A204.1 (cell line): ENCODE data around the gene VAMP8.
"Not testable (repeated sequence)": the region's sequence is repeated elsewhere in the genome, so short reads cannot be mapped to it uniquely, and the experiment has no call there.

Experiments used
- FAIRE-seq: peaks from 2 replicates; lab custom pipeline; 2012; peaks lifted over from hg19 to GRCh38; lab: Jason Lieb, UNC

The VAMP8 gene

GRCh38 chr2:85547089-85547858 lies 30.1 kb upstream of the VAMP8 start:
- FAIRE-seq = no peak

GRCh38 chr2:85547859-85548607 lies 29.4 kb upstream of the VAMP8 start:
- FAIRE-seq = no peak

GRCh38 chr2:85548608-85548900 lies 28.8 kb upstream of the VAMP8 start:
- FAIRE-seq = no peak

GRCh38 chr2:85549095-85549494 lies 28.3 kb upstream of the VAMP8 start:
- no peak for FAIRE-seq

- no peak for FAIRE-seq
Observed at GRCh38 chr2:85549826-85550225, 27.6 kb upstream of the VAMP8 start.

- FAIRE-seq = no peak
Observed at GRCh38 chr2:85550486-85550885, 26.9 kb upstream of the VAMP8 start.

GRCh38 chr2:85551698-85552678 lies 25.4 kb upstream of the VAMP8 start:
- peak; percentile 6 for FAIRE-seq

- FAIRE-seq = no peak
Observed at GRCh38 chr2:85553184-85553583, 24.2 kb upstream of the VAMP8 start.

GRCh38 chr2:85554980-85555612 lies 22.3 kb upstream of the VAMP8 start:
- no peak for FAIRE-seq

GRCh38 chr2:85557130-85557529 lies 20.3 kb upstream of the VAMP8 start:
- FAIRE-seq = no peak

- no peak for FAIRE-seq
Observed at GRCh38 chr2:85558160-85558559, 19.2 kb upstream of the VAMP8 start.

GRCh38 chr2:85560403-85560726 lies 17.0 kb upstream of the VAMP8 start:
- not testable (repeated sequence) for FAIRE-seq

- no peak for FAIRE-seq
Observed at GRCh38 chr2:85560812-85561279, 16.5 kb upstream of the VAMP8 start.

- peak; percentile 41 for FAIRE-seq
Observed at GRCh38 chr2:85561280-85562212, 15.8 kb upstream of the VAMP8 start, which contains the start of gene GGCX. Gene GGCX, minus strand, starts transcription at chr2:85561493. Its CDS starts 65 bp downstream, at chr2:85561428.

- FAIRE-seq = no peak
Observed at GRCh38 chr2:85564144-85564563, 13.2 kb upstream of the VAMP8 start.

GRCh38 chr2:85566265-85566664 lies 11.1 kb upstream of the VAMP8 start:
- no peak for FAIRE-seq

GRCh38 chr2:85575739-85576138 lies 1.6 kb upstream of the VAMP8 start:
- FAIRE-seq = no peak

GRCh38 chr2:85577063-85577385 lies 362 bp upstream of the VAMP8 start:
- FAIRE-seq = no peak

- FAIRE-seq = no peak
Observed at GRCh38 chr2:85578243-85579180, 1.1 kb downstream of the VAMP8 start.
